A673 (cell line): ENCODE measurements around the gene LRRC74A. TPM values are rescaled to one million over a fixed set of nuclear protein-coding genes. Genes with fewer than 3 reads are reported as not detected.

ENCODE experiments used
- BruUV-seq: library from RNA; stranded (reverse); fragments of 400-500 nt; replicated peaks from 2 replicates; lab custom pipeline; 2021; lab: Mats Ljungman, UMichigan
- CTCF ChIA-PET: fragments of 300-600 bp; sonication (Branson Sonifier 250); formaldehyde crosslinking; loops from one replicate; lab custom pipeline; 2022; ENCODE audit warnings: antibody characterized with exemption; lab: Charles Lee
- POLR2A ChIA-PET: fragments of 300-600 bp; sonication (Branson Sonifier 250); formaldehyde crosslinking; loops from one replicate; lab custom pipeline; 2022; ENCODE audit warnings: antibody characterized with exemption; ENCODE audit not compliant: low non-redundant PET; lab: Charles Lee
- DNase-seq: peaks from one replicate; pipeline ENCODE4 v3.0.0-alpha.2; 2015; ENCODE audit warnings: low spot score
- H3K27ac ChIP-seq: fragments of 200-600 bp; sonication (generic); 2 replicates; pipeline ENCODE4 v1.5.1; 2016; ENCODE audit warnings: mixed run types, low read depth, mild to moderate bottlenecking, mixed read lengths, antibody characterized with exemption, low read length; ENCODE audit not compliant: poor library complexity, severe bottlenecking
- H3K27me3 ChIP-seq: fragments of 200-600 bp; sonication (generic); replicated peaks from 2 replicates; pipeline ENCODE4 v1.6.1; 2017; ENCODE audit warnings: mixed run types, low read depth, mild to moderate bottlenecking, mixed read lengths, antibody characterized with exemption, low read length; ENCODE audit not compliant: insufficient read depth, poor library complexity
- H3K36me3 ChIP-seq: fragments of 200-600 bp; sonication (generic); 2 replicates; pipeline ENCODE4 v1.6.1; 2016; ENCODE audit warnings: mixed run types, mild to moderate bottlenecking, mixed read lengths, antibody characterized with exemption, low read length; ENCODE audit not compliant: insufficient read depth, poor library complexity, severe bottlenecking
- H3K4me1 ChIP-seq: fragments of 200-600 bp; sonication (generic); 2 replicates; pipeline ENCODE4 v1.6.1; 2017; ENCODE audit warnings: mixed run types, mild to moderate bottlenecking, mixed read lengths, antibody characterized with exemption, low read length; ENCODE audit not compliant: insufficient read depth, poor library complexity, severe bottlenecking
- H3K4me3 ChIP-seq: fragments of 200-600 bp; sonication (generic); 2 replicates; pipeline ENCODE4 v1.5.1; 2016; ENCODE audit warnings: low read depth, mixed run types, mild to moderate bottlenecking, mixed read lengths, low read length; ENCODE audit not compliant: poor library complexity, severe bottlenecking
- H3K9me3 ChIP-seq: fragments of 200-600 bp; sonication (generic); 2 replicates; pipeline ENCODE4 v1.6.1; 2016; ENCODE audit warnings: mixed run types, low read depth, mild to moderate bottlenecking, mixed read lengths, antibody characterized with exemption, low read length; ENCODE audit not compliant: poor library complexity, severe bottlenecking
- CTCF ChIP-seq: fragments of 300-800, 200-600 bp; sonication (generic); conservative IDR thresholded peaks from 2 replicates; pipeline ENCODE4 v1.5.1; 2017; ENCODE audit warnings: low read depth, mild to moderate bottlenecking, antibody characterized with exemption, low read length, moderate library complexity, mixed read lengths
- EZH2 ChIP-seq: fragments of 200-600 bp; sonication (generic); IDR thresholded peaks from 2 replicates; pipeline ENCODE4 v1.6.1; 2017; ENCODE audit warnings: borderline replicate concordance, low read depth, mild to moderate bottlenecking, mixed read lengths, antibody characterized with exemption, low read length; ENCODE audit not compliant: poor library complexity, severe bottlenecking
- intact Hi-C: fragments of 100-400 bp; cut with micrococcal nuclease; formaldehyde crosslinking; loops from one replicate; pipeline ENCODE4 v1.10.0; 2022; ENCODE audit not compliant: unreplicated experiment
- total RNA-seq: library from RNA; stranded (reverse); gene quantifications from 2 replicates; pipeline ENCODE4 v1.2.3, GENCODE V29; 2021

The LRRC74A gene
- total RNA-seq, 1 experiment from 2014 or later: not detected

- no TSS peak for BruUV-seq
- Histone ChIP-seq H3K27ac (peak overlapping the region; percentile 5), H3K4me3 (peak overlapping the region; percentile 86), H3K9me3 (no peaks in the 10 kb centered on the region), H3K36me3 (peaks cover 7% of the 10 kb centered on the region), H3K27me3 (no peaks in the 10 kb centered on the region), H3K4me1 (peaks cover 9% of the 10 kb centered on the region)
- TF ChIP-seq EZH2: no peak
- TF ChIP-seq CTCF: peak; percentile 63
- CTCF ChIA-PET: interaction anchor here (1.2 kb wide), 1 partner anchor 101 kb away, joined by 5 read pairs; no protein-coding TSS in a partner anchor
- POLR2A ChIA-PET: interaction anchor here (0.6 kb wide), 1 partner anchor 167 kb away, joined by 4 read pairs; no protein-coding TSS in a partner anchor
- peak; percentile 50 for DNase-seq
- intact Hi-C loops: no loop called here
Measured at GRCh38 chr14:76810953-76811400, 15.2 kb upstream of the LRRC74A start.

GRCh38 chr14:76811561-76811960 is 14.6 kb upstream of the LRRC74A start:
- Histone ChIP-seq H3K27ac (peak overlapping the region; percentile 79), H3K9me3 (no peaks in the 10 kb centered on the region), H3K27me3 (no peaks in the 10 kb centered on the region), H3K4me1 (peaks cover 9% of the 10 kb centered on the region), H3K36me3 (peaks cover 7% of the 10 kb centered on the region), H3K4me3 (peak overlapping the region; percentile 86)
- intact Hi-C loops: no loop called here
- ChIA-PET POLR2A (interaction anchor here (0.6 kb wide), 1 partner anchor 167 kb away, joined by 4 read pairs; no protein-coding TSS in a partner anchor), CTCF (interaction anchor here (0.6 to 1.2 kb wide), 2 partner anchors 28 to 101 kb away, joined by 4 to 5 read pairs; no protein-coding TSS in a partner anchor)
- no peak for TF ChIP-seq EZH2
- TF ChIP-seq CTCF: no peak
- no TSS peak for BruUV-seq
- DNase-seq: no peak

- intact Hi-C loops: no loop called here
- BruUV-seq: TSS peak; percentile 49
- Histone ChIP-seq H3K9me3 (no peaks in the 10 kb centered on the region), H3K27ac (peak overlapping the region; percentile 79), H3K36me3 (peaks cover 4% of the 10 kb centered on the region), H3K27me3 (no peaks in the 10 kb centered on the region), H3K4me3 (peak overlapping the region; percentile 86), H3K4me1 (peaks cover 9% of the 10 kb centered on the region)
- ChIA-PET CTCF (interaction anchor here (0.6 to 1.2 kb wide), 2 partner anchors 29 to 102 kb away, joined by 4 to 5 read pairs; no protein-coding TSS in a partner anchor), POLR2A (no interaction called here)
- DNase-seq: no peak
- TF ChIP-seq CTCF: no peak
- no peak for TF ChIP-seq EZH2
Measured at GRCh38 chr14:76812093-76812421, 14.2 kb upstream of the LRRC74A start.
